GM18951 (cell line): ENCODE results near the gene TBL3.

ENCODE experiments used
- POLR2A ChIP-seq: IDR thresholded peaks from 4 replicates; pipeline ENCODE4 v1.6.1; 2011; ENCODE audit warnings: mild to moderate bottlenecking; ENCODE audit not compliant: insufficient read length, insufficient read depth; ENCODE audit errors: extremely low read depth
- in situ Hi-C: fragments of 300-500 bp; cut with MboI; formaldehyde crosslinking; loops from one replicate; pipeline ENCODE4 v1.12.0; 2022; ENCODE audit warnings: low sequenced_read_pairs, mixed read lengths, inconsistent platforms; ENCODE audit not compliant: unreplicated experiment

TBL3 gene

GRCh38 chr16:1990351-1991134 lies 18.7 kb downstream of the TBL3 start:
- TF ChIP-seq POLR2A = no peak

DNA sequence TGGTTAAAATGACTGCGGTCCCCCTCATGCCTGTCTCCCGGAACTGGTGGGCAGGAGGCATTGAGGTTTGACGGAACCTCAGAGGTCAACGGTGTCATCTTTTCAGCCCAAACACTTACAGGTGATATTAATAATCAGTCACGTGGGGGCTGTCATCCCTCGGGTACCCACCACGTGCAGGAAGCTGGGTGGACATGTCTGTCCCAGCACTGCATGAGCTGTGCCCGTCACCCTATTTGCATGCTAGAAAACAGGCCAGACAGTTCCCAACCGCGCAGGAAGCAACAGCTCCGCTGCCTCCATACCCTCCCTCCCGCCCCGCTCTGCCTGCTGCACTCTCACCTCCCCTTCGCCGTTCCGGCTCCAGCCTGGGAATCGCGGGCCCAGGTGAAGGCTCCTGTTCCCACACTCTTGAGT lies 19.3 kb downstream of the TBL3 start:
- in situ Hi-C loops = no loop called here
- TF ChIP-seq POLR2A = peak; percentile 36

More at GRCh38 chr16:1990351-1991134, 18.7 kb downstream of the TBL3 start:
- in situ Hi-C loops = no loop called here

GRCh38 chr16:1991588-1991947 lies 19.7 kb downstream of the TBL3 start:
- in situ Hi-C loops = no loop called here
- no peak for TF ChIP-seq POLR2A

GRCh38 chr16:1991948-1992703 lies 20.3 kb downstream of the TBL3 start:
- TF ChIP-seq POLR2A = peak; percentile 68
- in situ Hi-C loops = no loop called here

DNA sequence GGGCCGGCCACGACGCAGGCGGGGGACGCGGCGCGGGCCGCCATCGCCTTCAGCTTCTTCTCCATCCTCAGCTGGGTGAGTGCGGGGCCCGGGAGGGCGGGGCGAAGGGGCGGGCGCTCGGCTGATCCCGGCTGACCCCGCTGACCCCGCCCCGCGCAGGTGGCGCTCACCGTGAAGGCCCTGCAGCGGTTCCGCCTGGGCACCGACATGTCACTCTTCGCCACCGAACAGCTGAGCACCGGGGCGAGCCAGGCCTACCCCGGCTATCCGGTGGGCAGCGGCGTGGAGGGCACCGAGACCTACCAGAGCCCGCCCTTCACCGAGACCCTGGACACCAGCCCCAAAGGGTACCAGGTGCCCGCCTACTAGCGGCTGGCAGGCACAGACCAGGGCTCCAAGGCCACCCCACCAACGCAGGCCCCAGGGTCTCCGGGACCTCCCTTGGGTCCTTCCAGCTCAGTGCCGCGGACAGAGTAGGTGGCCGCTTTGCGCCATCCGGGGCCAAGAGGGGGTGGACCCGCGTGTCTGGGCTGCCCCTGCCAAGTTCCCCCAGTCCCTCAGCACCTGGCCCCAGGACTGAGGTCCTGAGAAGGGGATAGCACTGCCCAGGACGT lies 21.0 kb downstream of the TBL3 start:
- no peak for TF ChIP-seq POLR2A
- in situ Hi-C loops = no loop called here

DNA sequence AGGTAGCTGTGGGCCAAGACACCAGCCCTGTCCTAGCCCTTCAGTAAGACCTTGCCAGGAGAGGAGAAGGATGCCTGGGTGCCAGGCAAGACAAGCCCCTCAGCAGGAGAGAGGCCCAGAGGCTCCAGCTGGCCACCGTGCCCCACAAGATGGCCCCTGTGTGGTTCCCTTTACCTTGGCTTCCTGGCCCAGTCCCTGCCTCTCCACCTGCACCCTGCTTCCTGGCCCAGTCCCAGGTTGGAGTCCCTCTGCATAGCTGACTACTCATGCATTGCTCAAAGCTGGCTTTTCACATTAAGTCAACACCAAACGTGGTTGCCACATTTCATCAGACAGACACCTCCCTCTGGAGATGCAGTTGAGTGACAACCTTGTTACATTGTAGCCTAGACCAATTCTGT lies 21.9 kb downstream of the TBL3 start:
- in situ Hi-C loops = no loop called here
- no peak for TF ChIP-seq POLR2A

DNA sequence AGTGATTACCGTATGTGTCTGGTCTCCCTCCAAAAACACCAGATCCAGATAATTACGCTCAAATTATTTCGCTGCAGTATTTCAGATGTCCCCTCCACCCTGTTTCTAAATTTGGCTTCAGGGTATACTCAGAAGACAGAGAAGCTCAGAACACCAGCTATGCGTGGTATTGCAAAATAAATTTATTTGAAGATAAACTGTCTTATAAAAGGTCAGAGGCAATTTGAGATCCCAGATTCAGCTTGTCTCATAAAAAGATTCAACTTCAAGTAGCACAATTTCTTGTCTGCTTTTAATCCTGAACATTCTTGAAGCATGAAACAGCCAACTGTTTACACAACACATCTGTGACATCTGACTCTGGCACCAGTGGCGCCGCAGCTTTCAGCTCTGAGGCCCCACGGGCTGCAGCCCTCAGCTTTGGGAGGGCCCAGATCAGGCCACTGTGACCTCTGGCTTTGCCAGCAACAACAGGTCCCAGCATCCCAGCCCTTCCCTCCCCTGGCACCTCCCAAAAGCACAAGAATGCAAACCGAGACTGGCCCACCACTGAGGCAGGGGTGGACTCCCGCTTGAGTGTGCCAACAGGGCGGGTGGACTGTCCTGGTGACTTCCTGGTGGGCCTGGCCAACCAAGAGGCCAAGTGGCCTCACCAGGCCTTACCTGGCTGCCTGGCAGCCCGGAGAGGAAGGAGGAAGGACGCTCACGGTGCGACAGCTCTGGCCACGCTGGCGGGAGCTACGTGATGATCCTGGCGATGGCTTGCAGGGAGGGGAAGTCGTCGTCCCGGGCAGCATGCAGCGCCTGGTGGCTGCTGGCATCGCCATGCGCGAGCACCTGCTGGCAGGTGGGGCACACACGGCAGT lies 25.9 kb downstream of the TBL3 start:
- no peak for TF ChIP-seq POLR2A
- in situ Hi-C loops = no loop called here

GRCh38 chr16:1998360-1998835 lies 26.5 kb downstream of the TBL3 start:
- in situ Hi-C loops = no loop called here
- no peak for TF ChIP-seq POLR2A

GRCh38 chr16:1998852-1999801 lies 27.3 kb downstream of the TBL3 start:
- in situ Hi-C loops = no loop called here

DNA sequence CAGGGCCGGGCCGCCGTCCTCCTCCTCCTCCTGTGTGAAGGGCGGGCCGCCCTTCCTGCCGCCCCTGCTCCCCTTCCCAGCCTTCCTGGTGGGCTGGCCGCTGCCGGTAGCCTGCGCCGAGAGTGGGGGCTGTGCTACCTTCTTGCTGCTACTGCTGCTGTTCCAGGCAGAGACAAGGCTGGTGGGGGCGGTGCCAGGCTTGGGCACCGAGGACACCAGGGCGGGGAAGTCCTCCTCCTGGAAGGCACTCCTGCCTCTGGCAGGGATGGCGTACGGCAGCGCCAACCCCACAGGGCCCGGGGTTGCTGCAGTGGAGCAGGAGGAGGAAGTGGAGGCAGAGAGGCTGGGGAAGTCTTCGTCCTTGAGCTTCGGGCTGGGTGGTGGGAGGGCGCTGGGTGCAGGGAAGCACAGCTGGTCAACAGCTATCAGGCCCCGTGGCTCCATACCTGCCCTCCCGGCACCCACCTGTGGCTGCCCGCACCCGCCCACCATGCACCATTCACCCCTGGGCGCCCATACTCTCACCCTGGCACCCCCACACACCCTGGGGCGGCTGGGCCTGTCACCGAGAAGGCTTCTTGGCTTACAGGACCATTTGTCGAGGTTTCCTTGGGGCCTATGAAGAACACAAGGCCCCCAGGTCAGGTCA lies 28.1 kb downstream of the TBL3 start:
- no peak for TF ChIP-seq POLR2A
- in situ Hi-C loops = no loop called here

More at GRCh38 chr16:1998852-1999801, 27.3 kb downstream of the TBL3 start:
- TF ChIP-seq POLR2A = no peak

GRCh38 chr16:2001035-2001434 lies 29.2 kb downstream of the TBL3 start:
- in situ Hi-C loops = no loop called here
- TF ChIP-seq POLR2A = no peak
